GM10266 (cell line): ENCODE results near the gene CSTA.

Source experiments
- DNase-seq: peaks from one replicate; pipeline ENCODE4 v3.0.0; 2012; ENCODE audit errors: extremely low spot score
- TF ChIP-seq, protein P1 (sequence below): IDR thresholded peaks from 2 replicates; pipeline ENCODE4 v1.5.1; 2012; ENCODE audit warnings: mild to moderate bottlenecking, low read depth; ENCODE audit not compliant: control insufficient read depth, insufficient read depth; ENCODE audit errors: missing control alignments

Gene CSTA

DNA sequence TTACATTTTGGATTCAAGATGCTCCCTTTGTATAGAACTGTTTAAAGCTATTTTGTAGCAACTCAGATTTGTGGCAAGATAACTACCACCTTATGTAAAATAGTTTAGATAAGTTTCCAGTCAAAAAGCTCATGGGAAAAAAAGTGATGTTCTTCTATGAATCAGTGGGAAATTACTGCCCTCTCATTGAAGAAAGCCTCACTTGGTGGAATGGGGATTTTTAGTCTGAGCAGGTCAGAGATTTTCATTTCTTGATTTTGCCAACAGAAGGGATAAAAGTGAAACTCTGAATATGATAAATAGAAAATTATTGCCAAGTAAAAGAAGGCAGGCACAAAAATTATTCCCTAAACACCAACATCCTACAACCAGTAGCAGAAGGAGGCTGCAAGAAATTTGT, 25.8 kb upstream of the CSTA start:
- no peak for DNase-seq
- TF ChIP-seq, protein P1, sequence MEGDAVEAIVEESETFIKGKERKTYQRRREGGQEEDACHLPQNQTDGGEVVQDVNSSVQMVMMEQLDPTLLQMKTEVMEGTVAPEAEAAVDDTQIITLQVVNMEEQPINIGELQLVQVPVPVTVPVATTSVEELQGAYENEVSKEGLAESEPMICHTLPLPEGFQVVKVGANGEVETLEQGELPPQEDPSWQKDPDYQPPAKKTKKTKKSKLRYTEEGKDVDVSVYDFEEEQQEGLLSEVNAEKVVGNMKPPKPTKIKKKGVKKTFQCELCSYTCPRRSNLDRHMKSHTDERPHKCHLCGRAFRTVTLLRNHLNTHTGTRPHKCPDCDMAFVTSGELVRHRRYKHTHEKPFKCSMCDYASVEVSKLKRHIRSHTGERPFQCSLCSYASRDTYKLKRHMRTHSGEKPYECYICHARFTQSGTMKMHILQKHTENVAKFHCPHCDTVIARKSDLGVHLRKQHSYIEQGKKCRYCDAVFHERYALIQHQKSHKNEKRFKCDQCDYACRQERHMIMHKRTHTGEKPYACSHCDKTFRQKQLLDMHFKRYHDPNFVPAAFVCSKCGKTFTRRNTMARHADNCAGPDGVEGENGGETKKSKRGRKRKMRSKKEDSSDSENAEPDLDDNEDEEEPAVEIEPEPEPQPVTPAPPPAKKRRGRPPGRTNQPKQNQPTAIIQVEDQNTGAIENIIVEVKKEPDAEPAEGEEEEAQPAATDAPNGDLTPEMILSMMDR, result no peak

DNA sequence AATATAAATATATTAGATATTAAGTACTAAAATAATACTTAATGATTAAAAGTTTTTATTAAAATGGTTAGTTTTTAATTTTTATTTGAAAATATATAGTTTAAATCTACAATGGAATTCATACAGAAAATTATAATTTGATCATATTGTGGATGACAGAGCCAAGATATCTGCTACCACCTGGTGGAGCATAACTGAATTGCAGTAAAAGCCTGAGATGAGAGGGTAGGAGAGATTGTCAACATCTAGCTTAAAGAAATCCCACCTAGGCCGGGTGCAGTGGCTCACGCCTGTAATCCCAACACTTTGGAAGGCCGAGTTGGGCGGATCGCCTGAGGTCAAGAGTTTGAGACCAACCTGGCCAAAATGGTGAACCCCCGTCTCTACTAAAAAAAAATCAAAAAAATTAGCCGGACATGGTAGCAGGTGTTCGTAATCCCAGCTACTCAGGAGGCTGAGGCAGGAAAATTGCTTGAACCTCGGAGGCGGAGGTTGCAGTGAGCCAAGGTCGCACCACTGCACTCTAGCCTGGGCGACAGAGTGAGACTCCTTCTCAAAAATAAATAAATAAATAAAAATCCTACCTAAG, 25.1 kb upstream of the CSTA start:
- TF ChIP-seq, protein P1, result peak; percentile 60
- no peak for DNase-seq

DNA sequence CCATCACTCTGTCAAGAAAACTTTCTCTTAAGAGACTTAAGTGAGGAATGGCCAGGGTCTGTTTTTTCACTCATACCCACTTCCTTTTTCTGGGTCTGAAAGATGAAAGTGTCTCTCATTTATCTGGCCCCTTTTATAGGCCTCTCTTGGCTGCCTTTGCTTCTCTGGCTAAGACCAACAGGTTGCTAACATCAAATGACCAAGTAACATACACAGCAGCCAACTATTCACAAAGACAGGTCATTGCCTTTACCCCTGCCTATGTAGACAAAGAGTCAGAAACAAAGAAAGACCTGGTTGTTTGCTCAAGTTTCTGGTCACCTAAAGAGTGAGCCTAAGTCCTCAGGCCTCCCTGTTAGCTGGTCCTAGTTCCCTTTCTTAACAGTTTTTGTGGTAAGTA, 24.0 kb upstream of the CSTA start:
- TF ChIP-seq, protein P1, result no peak
- DNase-seq, result no peak

DNA sequence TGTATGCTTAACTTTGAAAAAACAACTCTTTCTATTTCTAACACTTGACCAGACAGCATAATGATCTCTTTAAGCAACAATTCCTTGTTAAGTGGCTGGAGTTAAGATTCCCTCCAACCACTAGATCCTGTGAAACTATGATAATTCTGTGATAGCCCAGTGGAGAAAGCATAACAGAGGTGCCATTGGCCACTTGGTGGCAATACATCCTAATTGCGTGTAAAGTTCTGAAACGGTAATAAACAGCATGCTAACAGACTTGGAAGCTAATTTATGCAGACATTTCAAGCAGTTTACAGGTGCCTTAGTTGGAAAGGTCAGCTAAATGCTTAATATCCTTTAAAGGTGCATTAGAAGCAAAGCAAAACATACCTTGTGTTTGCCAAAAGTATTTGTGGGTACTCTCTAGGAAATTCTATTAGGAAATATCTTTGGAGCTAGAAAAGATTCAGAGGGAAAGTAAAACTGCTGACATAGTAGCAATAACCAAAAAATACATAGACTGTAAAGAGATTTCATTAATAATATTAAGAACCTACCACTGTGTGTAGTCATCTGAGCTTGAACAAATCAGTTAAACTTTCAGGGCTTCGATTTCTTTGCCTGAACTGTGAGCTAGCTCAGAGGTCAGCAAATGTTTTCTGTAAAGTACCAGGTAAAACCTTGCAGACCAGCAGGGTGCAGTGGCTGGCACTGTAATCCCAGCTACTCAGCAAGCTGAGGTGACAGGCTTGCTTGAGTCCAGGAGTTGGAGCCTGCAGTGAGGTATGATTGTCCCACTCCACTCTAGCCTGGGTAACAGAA, 19.0 kb upstream of the CSTA start:
- DNase-seq, result no peak
- TF ChIP-seq, protein P1, result peak; percentile 53

DNA sequence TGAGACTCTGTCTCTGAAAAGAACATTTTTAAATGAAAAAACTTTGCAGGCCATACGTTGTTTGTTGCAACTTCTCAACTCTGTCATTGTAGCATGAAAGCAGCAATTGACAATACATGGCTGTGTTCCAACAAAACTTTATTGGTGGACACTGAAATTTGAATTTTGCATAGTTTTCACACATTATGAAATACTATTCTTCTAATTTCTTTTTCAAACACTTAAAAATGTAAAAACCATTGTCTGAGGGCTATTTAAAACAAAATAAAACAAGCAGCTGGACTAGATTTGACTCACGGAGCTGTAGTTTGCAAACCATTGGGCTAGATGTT, 18.5 kb upstream of the CSTA start:
- TF ChIP-seq, protein P1, result no peak
- DNase-seq, result no peak

DNA sequence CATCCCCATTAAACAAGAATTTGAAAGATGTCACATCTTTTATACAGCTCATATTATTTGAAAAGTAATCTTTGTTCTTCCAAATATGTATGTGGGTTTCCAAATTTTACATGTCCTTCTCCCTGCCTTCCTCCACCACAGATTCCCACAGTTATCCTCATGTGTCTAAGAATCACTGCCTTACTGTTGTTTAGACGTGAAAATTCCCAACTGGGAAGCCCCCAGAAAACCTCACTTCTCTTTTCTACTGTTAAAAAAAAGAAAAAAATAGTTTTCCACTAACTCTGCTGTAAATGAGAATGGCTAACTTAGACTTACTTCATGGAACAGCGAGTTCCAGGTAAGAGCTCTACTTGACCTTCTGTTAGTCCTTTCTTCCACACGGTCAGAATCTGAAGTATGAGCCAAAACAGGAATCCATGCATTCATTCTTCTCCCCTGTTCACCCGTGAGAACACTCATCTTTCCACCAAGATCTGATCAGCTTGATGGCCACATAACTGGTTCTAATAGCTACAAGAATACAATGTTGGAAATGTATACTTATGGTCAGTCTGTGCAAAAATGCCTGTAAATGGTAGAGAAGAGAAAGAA, 17.9 kb upstream of the CSTA start:
- no peak for DNase-seq
- TF ChIP-seq, protein P1, result no peak

DNA sequence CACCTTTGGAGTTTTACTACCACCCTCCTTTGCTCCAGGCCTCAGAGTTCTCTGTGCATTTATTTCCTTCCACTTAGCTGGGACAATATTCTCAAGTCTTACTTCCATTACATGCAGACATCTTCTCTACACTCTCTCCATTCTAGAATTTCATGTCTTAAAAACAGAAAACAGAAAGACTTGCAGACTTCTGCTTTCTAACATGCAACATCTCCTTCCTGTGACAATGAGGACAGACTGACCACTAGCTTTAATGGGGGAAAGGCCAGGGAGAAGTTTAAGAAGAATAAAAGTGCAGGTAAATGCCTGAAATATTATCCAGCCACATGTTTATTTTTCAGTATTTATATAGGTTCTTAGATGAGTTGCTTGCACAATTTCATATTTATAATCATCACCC, 17.1 kb upstream of the CSTA start:
- TF ChIP-seq, protein P1, result no peak
- no peak for DNase-seq
